OCI-LY3 (cell line): ENCODE measurements around the gene SERBP1.

ENCODE experiments used
- H2AFZ ChIP-seq: fragments of 200-600, 300-600 bp; shearing (Covaris generic); 2 replicates; pipeline ENCODE4 v1.6.0; 2014; ENCODE audit warnings: antibody characterized with exemption, low read depth, low read length
- H3K27ac ChIP-seq: fragments of 200-600, 300-600 bp; sonication (generic); 2 replicates; pipeline ENCODE4 v1.5.1; 2014; ENCODE audit warnings: mild to moderate bottlenecking, low read length, moderate library complexity, mixed read lengths
- H3K27me3 ChIP-seq: fragments of 200-600, 300-600 bp; sonication (generic); 2 replicates; pipeline ENCODE4 v1.6.1; 2014; ENCODE audit warnings: low read depth, low read length, mixed read lengths
- H3K36me3 ChIP-seq: fragments of 200-600, 300-600 bp; sonication (generic); replicated peaks from 2 replicates; pipeline ENCODE3; 2014; ENCODE audit warnings: low read depth, low read length, mixed read lengths
- H3K4me1 ChIP-seq: fragments of 300-600, 200-600 bp; sonication (generic); 2 replicates; pipeline ENCODE4 v1.6.1; 2014; ENCODE audit warnings: low read length, mixed read lengths
- H3K4me2 ChIP-seq: fragments of 200-600, 300-600 bp; sonication (generic); 2 replicates; pipeline ENCODE4 v1.6.1; 2014; ENCODE audit warnings: low read length, mixed read lengths
- H3K4me3 ChIP-seq: fragments of 300-600, 200-600 bp; sonication (generic); 2 replicates; pipeline ENCODE4 v1.5.1; 2014; ENCODE audit warnings: antibody characterized with exemption, mild to moderate bottlenecking, low read length, moderate library complexity
- H3K79me2 ChIP-seq: fragments of 300-600, 200-600 bp; shearing (Covaris generic); 2 replicates; pipeline ENCODE4 v1.6.1; 2014; ENCODE audit warnings: mild to moderate bottlenecking, low read length, mixed read lengths
- H3K9ac ChIP-seq: fragments of 300-600, 200-600 bp; shearing (Covaris generic); 2 replicates; pipeline ENCODE4 v1.6.0; 2014; ENCODE audit warnings: mild to moderate bottlenecking, low read length, moderate library complexity
- H3K9me3 ChIP-seq: fragments of 200-600, 300-600 bp; shearing (Covaris generic); 2 replicates; pipeline ENCODE4 v1.6.1; 2014; ENCODE audit warnings: low read length, mixed read lengths; ENCODE audit not compliant: insufficient read depth
- H4K20me1 ChIP-seq: fragments of 200-600, 300-600 bp; sonication (generic); 2 replicates; pipeline ENCODE4 v1.6.1; 2016; ENCODE audit warnings: low read length, mixed read lengths; ENCODE audit not compliant: insufficient read depth
- EZH2phosphoT487 ChIP-seq: fragments of 200-600 bp; shearing (Covaris generic); IDR thresholded peaks from 2 replicates; pipeline ENCODE4 v1.6.1; 2018; ENCODE audit warnings: antibody characterized with exemption, mixed run types, low read depth
- TF ChIP-seq, protein P1 (sequence below): fragments of 200-600, 300-600 bp; sonication (generic); IDR thresholded peaks from 2 replicates; pipeline ENCODE4 v1.5.1; 2014; ENCODE audit warnings: antibody characterized with exemption, low read length, low read depth

Gene SERBP1

GRCh38 chr1:67458663-67459062 lies 28.5 kb upstream of the SERBP1 start:
- no peaks in the 10 kb centered on the region for H3K36me3 ChIP-seq
- no peak overlapping the region for H3K4me3 ChIP-seq
- no peak for TF ChIP-seq EZH2phosphoT487
- TF ChIP-seq, protein P1, sequence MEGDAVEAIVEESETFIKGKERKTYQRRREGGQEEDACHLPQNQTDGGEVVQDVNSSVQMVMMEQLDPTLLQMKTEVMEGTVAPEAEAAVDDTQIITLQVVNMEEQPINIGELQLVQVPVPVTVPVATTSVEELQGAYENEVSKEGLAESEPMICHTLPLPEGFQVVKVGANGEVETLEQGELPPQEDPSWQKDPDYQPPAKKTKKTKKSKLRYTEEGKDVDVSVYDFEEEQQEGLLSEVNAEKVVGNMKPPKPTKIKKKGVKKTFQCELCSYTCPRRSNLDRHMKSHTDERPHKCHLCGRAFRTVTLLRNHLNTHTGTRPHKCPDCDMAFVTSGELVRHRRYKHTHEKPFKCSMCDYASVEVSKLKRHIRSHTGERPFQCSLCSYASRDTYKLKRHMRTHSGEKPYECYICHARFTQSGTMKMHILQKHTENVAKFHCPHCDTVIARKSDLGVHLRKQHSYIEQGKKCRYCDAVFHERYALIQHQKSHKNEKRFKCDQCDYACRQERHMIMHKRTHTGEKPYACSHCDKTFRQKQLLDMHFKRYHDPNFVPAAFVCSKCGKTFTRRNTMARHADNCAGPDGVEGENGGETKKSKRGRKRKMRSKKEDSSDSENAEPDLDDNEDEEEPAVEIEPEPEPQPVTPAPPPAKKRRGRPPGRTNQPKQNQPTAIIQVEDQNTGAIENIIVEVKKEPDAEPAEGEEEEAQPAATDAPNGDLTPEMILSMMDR = no peak
- no peaks in the 10 kb centered on the region for H3K4me1 ChIP-seq
- no peaks in the 10 kb centered on the region for H4K20me1 ChIP-seq
- no peaks in the 10 kb centered on the region for H3K27me3 ChIP-seq
- no peak overlapping the region for H2AFZ ChIP-seq
- no peaks in the 10 kb centered on the region for H3K9me3 ChIP-seq
- H3K9ac ChIP-seq = no peak overlapping the region
- no peaks in the 10 kb centered on the region for H3K79me2 ChIP-seq
- no peak overlapping the region for H3K4me2 ChIP-seq
- no peak overlapping the region for H3K27ac ChIP-seq

- Histone ChIP-seq H3K27me3 (no peaks in the 10 kb centered on the region), H3K27ac (no peak overlapping the region), H3K4me2 (no peak overlapping the region), H4K20me1 (no peaks in the 10 kb centered on the region), H3K4me3 (no peak overlapping the region), H3K36me3 (no peaks in the 10 kb centered on the region), H3K4me1 (no peaks in the 10 kb centered on the region), H3K9ac (no peak overlapping the region), H3K79me2 (no peaks in the 10 kb centered on the region), H2AFZ (no peak overlapping the region), H3K9me3 (no peaks in the 10 kb centered on the region)
- TF ChIP-seq EZH2phosphoT487 = no peak
- TF ChIP-seq, protein P1 = no peak
Measured at GRCh38 chr1:67457247-67457646, 27.0 kb upstream of the SERBP1 start.

DNA sequence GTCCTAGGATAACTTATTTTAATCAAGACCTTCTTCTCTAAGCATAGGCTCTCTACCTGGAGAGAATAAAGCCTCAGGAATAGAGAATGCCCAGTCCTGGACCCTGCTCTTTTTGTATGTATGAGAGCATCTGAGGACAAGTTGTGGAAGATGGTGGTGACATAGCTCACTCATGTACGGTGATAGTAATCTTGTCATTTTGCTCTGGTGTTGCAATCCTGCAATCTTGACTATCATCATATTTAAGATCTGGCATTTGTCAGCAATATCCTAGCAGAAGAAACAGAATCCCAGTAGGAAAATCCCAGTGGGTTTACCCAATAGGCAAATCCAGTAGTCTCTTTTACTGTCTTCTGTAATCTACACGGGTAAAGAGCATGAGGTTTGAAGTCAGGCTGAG lies 21.6 kb upstream of the SERBP1 start:
- no peaks in the 10 kb centered on the region for H3K27me3 ChIP-seq
- no peaks in the 10 kb centered on the region for H4K20me1 ChIP-seq
- no peak overlapping the region for H3K9ac ChIP-seq
- no peaks in the 10 kb centered on the region for H3K36me3 ChIP-seq
- no peak overlapping the region for H3K4me2 ChIP-seq
- TF ChIP-seq, protein P1 = no peak
- no peak for TF ChIP-seq EZH2phosphoT487
- no peak overlapping the region for H2AFZ ChIP-seq
- H3K4me3 ChIP-seq = no peak overlapping the region
- H3K9me3 ChIP-seq = no peaks in the 10 kb centered on the region
- H3K27ac ChIP-seq = no peak overlapping the region
- H3K79me2 ChIP-seq = no peaks in the 10 kb centered on the region
- H3K4me1 ChIP-seq = no peaks in the 10 kb centered on the region

- H3K27ac ChIP-seq = no peak overlapping the region
- H3K36me3 ChIP-seq = no peaks in the 10 kb centered on the region
- no peak for TF ChIP-seq EZH2phosphoT487
- TF ChIP-seq, protein P1 = no peak
- H3K27me3 ChIP-seq = no peaks in the 10 kb centered on the region
- no peak overlapping the region for H3K4me2 ChIP-seq
- no peak overlapping the region for H2AFZ ChIP-seq
- no peaks in the 10 kb centered on the region for H3K4me1 ChIP-seq
- H3K79me2 ChIP-seq = no peaks in the 10 kb centered on the region
- H3K9me3 ChIP-seq = no peaks in the 10 kb centered on the region
- H3K9ac ChIP-seq = no peak overlapping the region
- no peaks in the 10 kb centered on the region for H4K20me1 ChIP-seq
- H3K4me3 ChIP-seq = no peak overlapping the region
Measured at GRCh38 chr1:67451356-67451755, 21.2 kb upstream of the SERBP1 start.
